GM23338 (cell line): Measurements from ENCODE around the gene PAIP2.
A peak's percentile ranks its signal among the peaks of the same experiment; 100 is the strongest.

ENCODE experiments used
- CTCF ChIP-seq, 2 experiments: fragments of 200-600 bp in 1 of 2; sonication (generic) in 1 of 2; conservative IDR thresholded peaks; 2 replicates each; pipeline versions ENCODE4 v1.5.1 to v1.6.1; 2016 to 2017; ENCODE audit warnings: antibody characterized with exemption in 2 of 2, low read depth in 2 of 2, mild to moderate bottlenecking in 2 of 2, moderate library complexity in 1 of 2
- EZH2 ChIP-seq: fragments of 200-600 bp; sonication (generic); IDR thresholded peaks from one replicate; pipeline ENCODE4 v1.8.0; 2017; ENCODE audit warnings: antibody characterized with exemption, mild to moderate bottlenecking, low read depth; ENCODE audit not compliant: unreplicated experiment
- NANOG ChIP-seq: IDR thresholded peaks from 2 replicates; pipeline ENCODE4 v1.6.1; 2016; ENCODE audit warnings: antibody characterized with exemption, borderline replicate concordance
- POLR2AphosphoS5 ChIP-seq: IDR thresholded peaks from 2 replicates; pipeline ENCODE4 v1.6.1; 2016; ENCODE audit warnings: antibody characterized with exemption, low read depth
- REST ChIP-seq: IDR thresholded peaks from one replicate; pipeline ENCODE4 v1.6.1; 2018; ENCODE audit warnings: antibody characterized with exemption; ENCODE audit not compliant: unreplicated experiment
- ZNF114 ChIP-seq: fragments of 250-450 bp; sonication (Bioruptor Pico); IDR thresholded peaks from 2 replicates; pipeline ENCODE4 v1.5.0; 2020; ENCODE audit warnings: mild to moderate bottlenecking, moderate library complexity
- ZNF331 ChIP-seq: fragments of 250-450 bp; sonication (Bioruptor Pico); IDR thresholded peaks from 2 replicates; pipeline ENCODE4 v1.5.0; 2020; ENCODE audit warnings: low read depth, mild to moderate bottlenecking, moderate library complexity
- ZNF462 ChIP-seq: fragments of 250-450 bp; sonication (Bioruptor Pico); IDR thresholded peaks from 2 replicates; pipeline ENCODE4 v1.5.0; 2020; ENCODE audit warnings: mild to moderate bottlenecking, moderate library complexity

DNA sequence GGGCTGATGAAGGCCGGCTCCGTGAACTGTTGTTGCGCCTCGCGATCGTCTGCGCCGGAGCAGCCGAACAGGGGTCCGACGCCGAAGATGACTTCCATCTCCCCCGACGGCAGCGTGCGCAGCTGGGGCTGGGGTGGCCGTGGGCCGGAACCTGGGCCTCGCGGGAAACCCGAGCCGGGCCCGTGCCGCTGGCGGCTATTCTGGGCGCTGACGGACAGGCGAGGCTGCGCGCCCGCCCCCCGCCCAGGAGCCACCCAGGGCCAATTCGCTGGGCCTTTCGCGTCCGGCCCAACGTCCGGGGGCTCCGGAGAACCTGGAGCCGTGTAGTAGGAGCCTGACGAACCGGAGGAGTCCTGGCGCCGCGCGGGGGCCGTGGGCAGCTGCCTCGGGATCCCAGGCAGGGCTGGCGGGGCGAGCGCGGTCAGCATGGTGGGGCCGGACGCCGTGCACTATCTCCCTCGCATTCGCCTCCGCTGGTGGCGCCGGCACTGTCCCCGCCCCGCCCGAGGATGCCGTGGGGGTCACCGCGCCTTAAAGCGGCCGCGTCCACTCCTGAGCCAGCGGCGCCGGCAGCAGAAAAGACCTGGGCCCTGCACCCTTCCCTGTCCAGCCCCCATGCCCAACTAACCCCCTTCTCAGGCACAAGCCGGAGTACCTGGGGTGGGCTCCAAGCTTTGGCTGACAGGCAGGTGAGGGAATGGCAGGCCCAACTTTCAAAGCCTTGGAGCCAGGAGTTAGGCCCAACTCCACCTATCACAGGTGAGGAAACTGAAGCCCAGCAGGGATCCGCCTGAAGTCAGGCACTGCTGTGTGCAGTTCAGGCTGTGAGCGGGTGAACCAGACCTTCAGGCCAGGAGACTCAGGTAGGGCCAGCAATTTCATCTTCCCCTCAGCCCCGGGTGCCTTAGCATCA is 53.3 kb downstream of the PAIP2 start, which contains the start of gene PROB1:
- TF ChIP-seq ZNF462 (CRISPR knock-in tag) (no peak), CTCF (conservative IDR thresholded peaks at IDR 0.05; ENCODE audit: low read depth in 2 of 2) (no peak), ZNF114 (no peak), EZH2 (no peak), REST (no peak), ZNF331 (CRISPR knock-in tag) (no peak), NANOG (no peak), POLR2AphosphoS5 (peak; percentile 17)
